Activated CD8-positive, alpha-beta memory T cell treated with anti-CD3 and anti-CD28 coated beads, Interleukin-2, amount 50 U/mL, for 1 hour (primary cell): ENCODE measurements around the gene PAIP2B.

Source experiments
- DNase-seq: peaks from one replicate; pipeline ENCODE4 v3.0.0-alpha.2; 2020; ENCODE audit errors: extremely low read depth

The PAIP2B gene

DNA sequence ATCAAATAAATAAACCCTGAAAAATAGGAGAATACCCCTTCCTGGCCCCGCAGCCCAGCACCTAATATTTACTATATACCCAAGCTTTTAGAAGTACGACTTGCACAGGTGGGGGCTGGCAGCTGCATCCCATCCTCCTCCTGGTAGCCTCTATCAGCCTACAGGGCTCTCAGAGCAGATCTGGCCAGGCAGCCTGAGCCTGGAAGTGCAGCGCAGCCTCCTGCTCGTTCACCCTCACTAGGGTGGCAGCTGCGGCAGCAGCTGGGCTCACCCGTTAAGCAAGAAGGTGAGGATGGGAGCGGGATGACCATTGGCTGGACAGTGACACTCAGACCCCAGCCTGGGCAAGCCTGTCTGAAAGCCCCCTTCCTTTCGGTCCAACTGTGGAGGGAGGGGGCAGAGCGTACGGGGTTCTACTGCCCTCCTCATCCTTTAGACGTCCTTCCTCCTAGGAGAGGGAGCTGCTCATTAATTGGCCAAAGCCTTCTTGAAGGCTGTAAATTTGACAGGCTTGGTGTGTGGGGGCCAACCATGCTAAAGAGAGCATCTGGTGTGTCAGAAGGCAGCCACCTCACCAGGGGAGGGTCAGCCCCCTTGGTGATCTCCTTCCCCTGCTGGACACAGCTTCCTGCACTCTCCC, 73.2 kb downstream of the PAIP2B start:
- DNase-seq, result no peak

DNA sequence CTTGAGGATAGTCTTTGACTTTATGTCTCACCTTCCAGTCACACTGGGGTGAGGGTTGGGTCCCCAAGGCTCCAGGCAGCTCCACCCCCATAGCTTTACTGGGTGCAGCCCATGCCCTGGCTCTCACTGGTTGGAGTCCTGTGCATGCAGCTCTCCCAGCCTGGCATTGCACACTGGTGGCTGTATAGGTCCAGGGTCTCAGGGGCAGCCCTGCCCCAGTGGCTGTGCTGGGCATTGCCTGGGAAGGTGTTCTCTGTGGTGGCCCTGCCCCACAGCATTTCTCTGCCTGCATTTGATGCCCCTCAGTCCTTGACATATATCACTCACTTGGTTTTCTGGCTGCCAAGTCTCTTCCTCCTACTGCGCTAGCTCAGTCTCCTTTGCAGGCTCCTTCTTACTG, 75.3 kb downstream of the PAIP2B start:
- DNase-seq, result no peak

DNA sequence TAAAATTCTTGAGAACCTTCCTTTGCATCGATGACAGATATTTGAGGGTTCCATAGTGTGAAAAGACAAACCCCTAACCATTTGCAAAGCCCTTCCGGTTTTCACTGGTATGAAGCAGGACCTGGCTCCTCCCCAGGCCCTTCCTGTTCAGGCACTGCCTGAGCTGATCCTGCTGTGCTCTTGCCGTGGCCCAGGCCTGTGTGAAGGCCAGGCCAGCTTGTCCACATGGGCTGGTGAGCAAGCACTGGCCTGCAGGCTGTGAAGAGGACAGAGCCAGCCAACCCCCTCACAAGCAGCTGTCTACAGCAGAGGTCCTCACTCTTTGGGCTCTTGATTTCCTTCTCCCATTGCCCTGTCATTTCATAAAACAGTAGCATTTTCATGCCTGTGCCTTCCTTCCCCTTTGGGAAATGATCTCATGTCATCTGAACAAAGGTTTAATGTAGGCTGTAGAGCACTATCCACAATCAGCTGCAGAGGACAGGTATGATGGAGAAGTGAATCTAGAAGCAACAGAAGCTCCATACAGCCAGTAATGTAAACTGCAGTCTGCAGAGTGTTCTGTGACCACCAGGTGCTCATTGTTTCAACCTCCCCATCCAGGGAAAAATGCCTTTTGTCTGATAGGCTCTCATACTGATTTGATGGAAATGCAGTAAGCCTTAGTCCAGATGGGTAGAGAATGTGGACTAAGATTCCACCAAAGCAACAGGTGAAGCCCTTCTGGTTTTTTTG, 76.7 kb downstream of the PAIP2B start:
- DNase-seq, result no peak

DNA sequence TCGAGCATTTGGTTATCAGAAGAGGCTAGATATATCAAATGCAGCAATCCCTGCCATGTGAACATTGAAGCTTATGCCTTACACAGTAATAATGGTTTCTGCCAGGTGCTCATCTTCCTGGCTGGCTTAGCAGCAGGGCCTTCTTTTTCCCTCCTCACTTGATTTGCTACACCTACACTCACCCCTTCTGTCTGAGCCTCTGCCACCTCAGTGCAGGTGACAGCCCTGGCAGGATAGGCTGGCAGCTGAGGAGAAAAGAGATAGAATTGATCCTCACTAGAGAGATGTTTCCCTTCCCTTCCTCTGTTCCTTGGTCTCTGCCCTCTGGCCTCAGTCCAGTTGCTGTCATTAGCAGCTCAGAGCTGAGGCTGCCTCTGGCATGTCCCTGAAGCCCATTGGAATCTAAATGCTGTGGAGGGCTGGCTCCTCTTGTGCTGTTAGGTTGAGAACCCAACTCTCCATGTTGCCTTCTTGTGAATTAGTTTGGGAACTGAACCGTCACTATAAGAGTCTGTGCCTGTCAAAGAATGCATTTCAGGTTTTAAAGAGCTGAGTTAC, 78.3 kb downstream of the PAIP2B start:
- DNase-seq, result no peak

DNA sequence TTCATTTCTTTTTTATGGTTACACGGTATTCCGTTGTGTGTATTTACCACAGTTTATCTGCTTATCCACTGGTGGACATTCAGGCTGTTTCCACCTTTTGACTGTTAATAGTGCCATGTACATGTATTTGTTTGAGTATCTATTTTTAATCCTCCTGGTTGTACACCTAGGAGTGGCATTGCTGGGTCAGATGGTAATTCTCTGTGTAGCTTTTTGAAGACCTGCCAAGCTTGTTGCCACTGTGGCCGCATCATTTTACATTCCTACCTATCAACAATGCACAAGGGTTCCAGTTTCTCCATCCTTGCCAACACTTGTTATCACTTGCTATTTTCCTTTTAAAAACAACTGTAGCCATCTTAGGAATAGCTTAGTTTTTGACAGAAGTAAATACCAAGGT, 83.1 kb downstream of the PAIP2B start:
- no peak for DNase-seq

DNA sequence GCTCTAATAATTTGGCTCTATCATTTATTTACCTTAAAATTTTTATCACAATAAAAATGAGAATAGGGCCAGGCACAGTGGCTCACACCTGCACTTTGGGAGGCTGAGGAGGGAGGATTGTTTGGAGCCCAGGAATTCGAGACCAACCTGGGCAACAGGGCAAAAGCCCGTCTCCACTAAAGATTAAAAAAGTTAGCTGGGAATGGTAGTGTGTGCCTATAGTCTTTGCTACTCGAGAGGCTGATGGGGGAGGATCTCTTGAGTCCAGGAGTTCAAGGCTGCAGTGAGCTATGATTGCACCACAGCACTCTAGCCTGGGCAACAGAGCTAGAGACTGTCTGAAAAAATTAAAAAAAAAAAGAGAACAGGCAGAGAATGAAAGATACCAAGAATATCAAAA, 90.7 kb downstream of the PAIP2B start:
- no peak for DNase-seq

DNA sequence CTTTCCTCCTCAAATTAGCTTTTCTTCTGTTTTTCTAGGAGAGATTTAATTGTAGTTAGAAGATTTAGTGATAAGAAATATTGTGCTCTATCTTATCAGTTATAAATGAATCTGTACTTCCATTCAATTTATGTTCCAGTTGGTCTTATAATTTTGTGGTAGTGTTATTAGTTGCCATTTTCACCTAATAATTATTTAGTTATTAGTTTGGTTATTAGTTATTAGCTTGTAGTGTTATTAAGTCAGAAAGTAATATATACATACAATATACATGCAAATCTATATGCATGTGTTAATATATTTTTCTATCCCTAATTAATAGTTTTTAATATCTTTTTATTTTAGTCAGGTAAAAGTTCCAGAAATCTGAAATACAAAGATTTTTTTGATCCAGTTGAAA, 93.3 kb downstream of the PAIP2B start:
- no peak for DNase-seq
